Measurements from ENCODE around the gene SMIM20. TPM values are rescaled to one million over a fixed set of nuclear protein-coding genes. Genes with fewer than 3 reads are reported as not detected.
A peak's percentile ranks its signal among the peaks of the same experiment; 100 is the strongest.
"Not testable (repeated sequence)": the region's sequence is repeated elsewhere in the genome, so short reads cannot be mapped to it uniquely, and the experiment has no call there.

SMIM20 gene
- total RNA-seq, 4 donors from 2014 or later, result 21.4 to 33.5 (median 25.6) TPM

GRCh38 chr4:25905371-25905770 is 8.6 kb upstream of the SMIM20 start:
- ATAC-seq (ENCODE audit: low FRiP score) (no peak), DNase-seq (ENCODE audit: low spot score) (no peak)
- no peak for TF ChIP-seq CTCF (IDR thresholded peaks at IDR 0.05)

GRCh38 chr4:25906113-25906512 is 7.9 kb upstream of the SMIM20 start:
- not testable (repeated sequence) for ATAC-seq (ENCODE audit: low FRiP score)

GRCh38 chr4:25908491-25908901 is 5.5 kb upstream of the SMIM20 start:
- TF ChIP-seq CTCF (IDR thresholded peaks at IDR 0.05), result no peak
- no peak for DNase-seq (ENCODE audit: low spot score)
- ATAC-seq (ENCODE audit: low FRiP score), result no peak

More at GRCh38 chr4:25906113-25906512, 7.9 kb upstream of the SMIM20 start:
- DNase-seq (ENCODE audit: low spot score), result not testable (repeated sequence)

GRCh38 chr4:25911356-25911755 is 2.7 kb upstream of the SMIM20 start:
- DNase-seq (ENCODE audit: low spot score), result no peak
- no peak for TF ChIP-seq CTCF (IDR thresholded peaks at IDR 0.05)

GRCh38 chr4:25913056-25913850 is 767 bp upstream of the SMIM20 start:
- ATAC-seq (ENCODE audit: low FRiP score), result peak; percentile 37
- DNase-seq (ENCODE audit: low spot score), result no peak
- TF ChIP-seq CTCF (IDR thresholded peaks at IDR 0.05), result no peak

More at GRCh38 chr4:25911356-25911755, 2.7 kb upstream of the SMIM20 start:
- ATAC-seq (ENCODE audit: low FRiP score), result no peak

GRCh38 chr4:25914670-25915352 is 791 bp downstream of the SMIM20 start:
- ATAC-seq (ENCODE audit: low FRiP score), result no peak
- TF ChIP-seq CTCF (IDR thresholded peaks at IDR 0.05), result no peak
- no peak for DNase-seq (ENCODE audit: low spot score)

- DNase-seq (ENCODE audit: low spot score), result no peak
- no peak for TF ChIP-seq CTCF (IDR thresholded peaks at IDR 0.05)
- no peak for ATAC-seq (ENCODE audit: low FRiP score)
These were observed 1.3 kb downstream of the SMIM20 start for GRCh38 chr4:25915353-25915705.

Data from omental fat pad (tissue), 4 donors.